Cardiac fibroblast (primary cell): Measurements from ENCODE around the gene PREP.
"Not testable (repeated sequence)": the region's sequence is repeated elsewhere in the genome, so short reads cannot be mapped to it uniquely, and the experiment has no call there.

Source experiments
- DNase-seq, 2 donors: peaks; one replicate each; pipeline versions ENCODE4 v3.0.0 to v3.0.0-alpha.2; 2010; ENCODE audit warnings: low read depth in 2 of 2
- H3K4me3 ChIP-seq, 2 donors: replicated peaks in 1 of 2; 1 replicate in 1 of 2; 2 replicates in 1 of 2; pipeline ENCODE4 v1.5.1; 2011; ENCODE audit warnings: low read depth in 2 of 2, low read length in 2 of 2, mild to moderate bottlenecking in 2 of 2, moderate library complexity in 1 of 2
- CTCF ChIP-seq: IDR thresholded peaks from one replicate; pipeline ENCODE4 v1.5.1; 2011; ENCODE audit warnings: low read depth, mild to moderate bottlenecking, low read length, inconsistent platforms

Gene PREP

DNA sequence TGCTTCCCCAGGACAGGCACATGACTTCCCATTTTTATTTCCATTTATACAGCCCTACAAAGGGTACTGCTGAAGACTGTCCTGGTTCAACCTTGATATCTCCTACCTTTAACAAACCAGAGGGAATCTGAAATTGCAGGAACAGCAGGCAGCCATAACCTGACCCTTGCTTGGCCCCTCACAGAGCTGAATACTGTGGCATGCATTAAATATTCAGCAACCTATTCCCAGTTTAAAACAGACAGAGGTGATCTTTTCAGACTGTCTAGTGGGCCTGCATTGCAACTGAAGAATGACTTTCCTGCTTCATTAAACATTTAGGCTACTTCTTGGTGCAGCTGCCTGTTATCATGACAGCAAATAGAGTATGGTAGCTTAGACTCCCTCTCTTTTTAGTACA is 146.3 kb downstream of the PREP start:
- no peak for DNase-seq
- H3K4me3 ChIP-seq = no peak overlapping the region
- no peak for TF ChIP-seq CTCF

GRCh38 chr6:105253787-105254186 is 149.1 kb downstream of the PREP start:
- TF ChIP-seq CTCF = no peak
- no peak for DNase-seq
- no peak overlapping the region for H3K4me3 ChIP-seq

DNA sequence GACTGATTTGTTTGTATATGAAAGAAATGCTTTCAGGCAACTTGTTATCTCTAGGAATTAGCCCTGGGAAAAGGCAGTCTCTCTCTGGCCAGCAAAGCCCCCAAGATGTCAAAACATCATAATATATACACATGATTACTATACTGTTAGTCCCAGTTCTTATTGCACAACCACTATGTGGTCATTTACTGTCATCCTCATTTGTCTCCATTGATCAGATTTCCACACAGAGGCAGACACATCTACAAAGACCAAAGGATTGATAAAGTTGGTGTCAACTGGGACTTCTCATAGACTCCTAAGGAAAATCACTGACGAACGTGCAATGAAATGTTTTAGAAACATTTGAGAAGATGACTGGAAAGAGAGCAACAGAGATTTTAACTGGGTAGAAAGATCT is 151.2 kb downstream of the PREP start:
- TF ChIP-seq CTCF = no peak
- H3K4me3 ChIP-seq = no peak overlapping the region
- no peak for DNase-seq

DNA sequence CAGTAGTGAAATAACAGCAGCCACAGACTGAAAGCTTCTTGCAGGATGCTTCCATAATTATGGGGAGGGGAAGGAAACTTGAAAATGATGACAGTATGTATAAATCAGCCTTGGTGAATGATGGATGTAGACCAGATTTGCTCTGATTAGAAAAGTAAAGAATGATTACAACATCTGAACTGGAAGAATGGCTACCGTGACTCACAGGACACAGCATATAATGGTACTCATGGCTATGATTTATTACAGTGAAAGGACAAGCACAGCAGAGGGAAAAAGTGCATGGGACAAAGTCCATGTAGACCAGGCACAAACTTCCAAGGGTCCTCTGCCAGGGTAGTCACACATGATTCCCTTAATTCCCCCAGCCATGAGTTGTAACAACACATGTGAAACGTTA is 152.3 kb downstream of the PREP start:
- TF ChIP-seq CTCF = no peak
- H3K4me3 ChIP-seq = no peak overlapping the region
- DNase-seq = no peak

GRCh38 chr6:105243487-105243886 is 159.4 kb downstream of the PREP start:
- TF ChIP-seq CTCF = no peak
- H3K4me3 ChIP-seq = no peak overlapping the region
- no peak for DNase-seq

DNA sequence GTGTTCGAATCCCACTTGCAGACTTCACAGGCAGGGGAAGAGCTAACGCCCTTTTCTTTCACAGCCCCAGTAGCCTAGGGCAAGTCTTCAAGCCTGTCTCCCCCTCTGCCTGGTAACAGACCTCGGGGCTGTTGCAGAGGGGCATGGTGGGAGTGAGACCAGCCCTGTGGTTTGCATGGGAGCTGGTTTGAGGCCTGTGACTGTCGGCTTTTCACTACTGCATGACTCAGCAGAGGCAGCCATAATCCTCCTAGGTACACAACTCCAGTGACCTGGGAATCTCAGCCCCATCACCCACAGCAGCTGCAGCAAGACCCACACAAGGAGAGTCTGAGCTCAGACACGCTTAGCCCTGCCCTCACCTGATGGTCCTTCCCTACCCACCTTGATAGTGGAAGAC is 167.7 kb downstream of the PREP start:
- no peak for DNase-seq
- H3K4me3 ChIP-seq = no peak overlapping the region
- TF ChIP-seq CTCF = no peak

DNA sequence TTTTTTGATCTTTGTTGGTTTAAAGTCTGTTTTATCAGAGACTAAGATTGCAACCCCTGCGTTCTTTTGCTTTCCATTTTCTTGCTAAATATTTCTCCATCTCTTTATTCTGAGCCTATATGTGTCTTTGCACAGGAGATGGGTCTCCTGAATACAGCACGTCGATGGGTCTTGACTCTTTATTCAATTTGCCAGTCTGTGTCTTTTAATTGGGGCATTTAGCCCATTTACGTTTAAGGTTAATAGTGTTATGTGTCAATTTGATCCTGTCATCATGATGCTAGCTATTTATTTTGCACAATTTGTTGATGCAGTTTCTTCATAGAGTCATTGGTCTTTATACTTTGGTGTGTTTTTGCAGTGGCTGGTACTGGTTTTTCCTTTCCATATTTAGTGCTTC is 171.1 kb downstream of the PREP start:
- not testable (repeated sequence) for H3K4me3 ChIP-seq, DNase-seq
